Erythroblast (primary cell): ENCODE measurements around the gene EDN1.

Experiments
- GATA1 ChIP-seq: IDR thresholded peaks from 2 replicates; pipeline ENCODE4 v1.6.1; 2011; ENCODE audit warnings: low read depth, mild to moderate bottlenecking, control low read depth, low read length, moderate library complexity
- POLR2A ChIP-seq: IDR thresholded peaks from 2 replicates; pipeline ENCODE4 v1.6.1; 2011; ENCODE audit warnings: mild to moderate bottlenecking, low read length

DNA sequence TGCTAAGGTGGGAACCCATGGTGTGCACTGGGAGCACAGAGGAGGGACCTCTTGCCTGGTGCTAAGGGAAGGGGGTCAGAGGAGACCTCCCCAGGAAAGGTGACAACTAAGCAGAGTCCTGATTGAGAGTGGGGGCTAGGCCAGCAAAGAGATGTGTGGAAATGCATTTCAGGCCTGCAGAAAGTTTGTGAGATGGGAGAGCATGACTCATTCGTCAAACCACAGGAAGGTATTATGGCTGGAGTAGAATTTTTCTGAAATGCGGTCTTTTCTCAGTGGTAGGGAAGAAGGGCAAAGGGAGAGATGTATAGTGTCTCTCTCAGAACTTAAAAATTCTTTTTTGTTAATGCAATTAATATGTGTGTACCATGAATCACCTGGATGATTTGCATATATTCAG is 23.6 kb upstream of the EDN1 start:
- TF ChIP-seq POLR2A (no peak), GATA1 (no peak)
